Erythroblast (primary cell): Measurements from ENCODE around the gene MRPL14.

Source experiments
- GATA1 ChIP-seq: IDR thresholded peaks from 2 replicates; pipeline ENCODE4 v1.6.1; 2011; ENCODE audit warnings: low read depth, mild to moderate bottlenecking, control low read depth, low read length, moderate library complexity
- POLR2A ChIP-seq: IDR thresholded peaks from 2 replicates; pipeline ENCODE4 v1.6.1; 2011; ENCODE audit warnings: mild to moderate bottlenecking, low read length

- no peak for TF ChIP-seq POLR2A
- TF ChIP-seq GATA1: no peak
Observed at GRCh38 chr6:44068607-44069296, 58.5 kb downstream of the MRPL14 start.
